NCI-H226 (cell line): ENCODE data around the gene PARP12.
A peak's percentile ranks its signal among the peaks of the same experiment; 100 is the strongest.

ENCODE experiments used
- DNase-seq: peaks from one replicate; pipeline ENCODE4 v3.0.0-alpha.2; 2015

PARP12 gene

GRCh38 chr7:140034421-140034820 is 28.3 kb downstream of the PARP12 start:
- DNase-seq, result no peak

DNA sequence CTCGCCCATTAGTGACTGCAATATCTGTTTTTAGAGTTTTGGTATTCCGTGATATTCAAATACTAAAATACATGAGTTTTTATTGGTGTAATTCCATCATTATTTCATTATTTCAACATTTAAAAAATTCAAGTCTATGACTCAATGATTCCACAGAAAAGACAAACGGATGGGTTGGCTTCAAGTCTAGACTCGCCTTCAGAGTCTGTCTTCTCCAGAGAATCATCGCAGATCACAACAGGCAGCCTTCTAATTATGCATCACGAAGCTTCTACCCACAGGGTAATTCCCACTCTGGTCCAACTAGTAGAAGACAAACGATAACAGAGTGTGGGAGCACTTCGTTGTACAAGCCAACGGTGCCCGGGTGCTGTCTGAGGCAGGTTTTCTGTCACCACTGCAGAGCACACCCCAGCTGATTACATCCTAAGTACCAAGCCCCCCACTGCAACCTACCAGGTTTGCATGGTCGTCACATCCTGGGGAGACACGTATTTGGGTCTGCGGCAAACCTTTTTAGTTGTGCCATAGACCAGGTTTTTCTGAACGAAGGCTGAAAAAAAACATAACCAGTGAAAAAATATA is 28.9 kb downstream of the PARP12 start:
- DNase-seq, result no peak

- peak; percentile 75 for DNase-seq
Measured at GRCh38 chr7:140033036-140033435, 29.7 kb downstream of the PARP12 start.

GRCh38 chr7:140031364-140031763 is 31.4 kb downstream of the PARP12 start:
- no peak for DNase-seq

- DNase-seq, result no peak
Measured at GRCh38 chr7:140029072-140029471, 33.7 kb downstream of the PARP12 start.

GRCh38 chr7:140028311-140028710 is 34.4 kb downstream of the PARP12 start:
- no peak for DNase-seq

- no peak for DNase-seq
Measured at GRCh38 chr7:140027858-140028257, 34.9 kb downstream of the PARP12 start.

GRCh38 chr7:140026935-140027334 is 35.8 kb downstream of the PARP12 start:
- DNase-seq, result no peak

GRCh38 chr7:140025814-140026433 is 36.8 kb downstream of the PARP12 start:
- DNase-seq, result no peak

GRCh38 chr7:140025241-140025640 is 37.5 kb downstream of the PARP12 start:
- no peak for DNase-seq

DNA sequence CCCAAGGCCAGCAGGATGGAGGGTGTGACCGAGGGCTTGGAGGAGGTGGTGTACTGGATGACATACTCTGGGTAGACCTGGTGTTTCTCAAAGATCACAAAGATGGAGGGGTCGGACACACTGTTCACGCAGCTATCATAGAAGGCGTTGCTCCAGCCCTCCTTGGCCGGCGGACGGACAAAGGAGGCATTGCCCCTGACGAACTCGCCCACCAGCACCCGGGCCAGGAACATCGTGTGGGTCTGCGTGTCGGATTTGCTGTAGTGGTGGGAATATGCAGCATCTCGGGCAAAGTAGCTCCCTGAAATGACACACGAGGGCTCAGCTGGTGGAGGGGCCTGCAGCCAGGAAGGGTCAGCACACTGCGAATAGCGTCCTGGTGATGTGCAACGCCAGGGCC is 38.2 kb downstream of the PARP12 start:
- DNase-seq, result no peak

DNA sequence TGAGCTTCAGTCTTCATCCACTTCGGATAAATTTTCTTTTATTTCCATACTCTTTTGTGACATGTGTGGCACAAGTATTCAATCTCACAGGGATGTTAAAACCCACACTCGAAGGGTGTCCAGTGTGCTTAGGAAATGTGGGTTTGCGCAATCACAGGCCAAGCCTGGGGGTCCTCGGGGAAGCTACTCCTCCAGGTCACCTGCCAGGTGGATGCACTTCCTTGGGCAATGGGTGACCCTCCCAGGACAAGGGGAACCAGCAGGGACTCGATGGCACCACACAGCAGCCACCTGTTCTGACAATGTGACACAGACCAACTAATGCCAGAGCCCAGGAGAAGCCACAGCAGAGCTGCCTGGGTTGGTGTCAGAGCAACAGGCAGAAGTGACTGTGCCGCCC is 39.0 kb downstream of the PARP12 start:
- DNase-seq, result no peak

DNA sequence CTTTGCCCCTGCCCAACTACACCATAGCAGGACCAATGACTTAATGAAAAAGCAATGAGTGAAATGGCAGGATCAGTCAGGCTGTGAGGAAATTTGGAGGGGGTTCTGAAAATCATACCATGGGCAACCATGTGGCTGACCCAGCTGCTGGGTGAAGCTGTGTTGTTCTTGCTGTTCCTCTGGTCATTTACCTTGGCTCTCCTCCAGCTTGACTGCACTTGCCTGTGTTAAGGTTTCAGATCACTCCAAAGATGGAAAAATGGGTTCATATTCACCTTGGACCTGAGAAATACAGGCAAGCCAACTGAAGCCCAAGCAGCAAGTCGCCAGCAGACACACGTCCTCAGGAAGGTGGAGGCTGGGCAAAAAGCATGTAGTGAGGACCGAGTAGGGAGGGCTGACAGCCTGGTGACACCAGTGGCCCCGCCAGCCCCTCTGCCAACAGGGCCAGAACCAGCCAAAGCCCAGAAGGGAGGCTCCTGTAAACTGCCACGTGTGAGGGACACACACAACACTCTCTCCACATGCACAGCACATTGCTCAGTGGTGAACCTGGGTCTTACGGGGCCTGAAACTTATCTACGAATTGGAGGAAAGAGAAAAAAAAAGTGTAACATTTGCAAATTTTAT is 40.1 kb downstream of the PARP12 start:
- no peak for DNase-seq

DNA sequence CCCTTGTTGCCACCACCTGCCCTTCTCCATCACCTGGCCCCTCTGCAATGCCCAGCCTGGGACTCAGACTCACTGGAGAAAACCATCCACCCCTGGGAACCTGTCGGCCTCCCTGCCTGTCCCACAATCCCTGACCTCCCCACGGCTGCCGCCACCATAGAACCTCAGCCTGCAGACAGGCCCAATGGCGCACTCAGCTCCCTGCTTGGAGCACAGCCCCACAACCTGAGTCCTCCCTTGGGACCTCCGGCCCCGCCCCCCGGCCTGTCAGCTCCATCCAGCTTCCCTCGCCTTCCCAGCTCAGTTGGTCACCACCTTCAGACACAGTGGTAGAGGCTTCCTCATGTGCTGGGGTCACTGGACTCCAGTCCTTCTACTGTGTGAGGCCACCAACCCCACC is 41.1 kb downstream of the PARP12 start:
- DNase-seq, result no peak

DNA sequence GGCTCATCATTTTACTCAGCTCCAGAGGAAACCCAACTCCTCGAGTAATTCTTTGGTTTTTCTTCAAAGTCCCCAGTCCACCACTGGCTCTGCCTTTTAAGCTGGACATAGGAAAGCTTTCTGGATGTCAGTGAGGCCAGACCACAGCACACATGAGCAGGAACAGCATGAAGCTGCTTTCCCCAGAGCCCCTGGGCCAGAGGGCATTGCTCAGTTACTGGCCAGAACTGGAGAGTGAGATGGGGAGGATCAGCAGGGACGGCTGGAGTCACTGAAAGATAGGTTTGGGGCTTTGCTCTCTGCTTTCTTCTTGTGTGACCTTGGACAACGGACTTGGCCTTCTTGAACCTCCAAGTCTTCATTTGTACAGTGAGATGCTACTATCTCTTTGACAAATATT is 43.1 kb downstream of the PARP12 start:
- no peak for DNase-seq

DNA sequence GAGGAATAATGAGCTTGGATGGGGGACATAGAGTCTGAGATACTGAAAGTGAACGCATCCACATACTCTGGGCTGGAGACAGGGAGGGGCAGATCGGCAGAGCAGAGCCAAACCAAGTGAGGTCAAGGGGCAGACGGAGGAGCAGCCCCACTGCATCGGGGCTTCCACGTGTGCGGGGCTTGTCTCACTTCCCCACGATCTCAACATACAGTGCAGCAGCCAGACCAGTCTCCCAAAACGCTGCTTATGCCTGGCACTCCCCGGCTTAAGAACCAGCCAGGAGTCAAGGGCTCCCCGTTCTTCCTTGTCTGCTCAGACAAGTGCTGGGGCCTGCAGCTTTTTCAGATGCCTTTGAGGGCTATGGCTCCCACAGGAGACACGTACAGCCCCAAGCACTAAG is 43.6 kb downstream of the PARP12 start:
- no peak for DNase-seq

DNA sequence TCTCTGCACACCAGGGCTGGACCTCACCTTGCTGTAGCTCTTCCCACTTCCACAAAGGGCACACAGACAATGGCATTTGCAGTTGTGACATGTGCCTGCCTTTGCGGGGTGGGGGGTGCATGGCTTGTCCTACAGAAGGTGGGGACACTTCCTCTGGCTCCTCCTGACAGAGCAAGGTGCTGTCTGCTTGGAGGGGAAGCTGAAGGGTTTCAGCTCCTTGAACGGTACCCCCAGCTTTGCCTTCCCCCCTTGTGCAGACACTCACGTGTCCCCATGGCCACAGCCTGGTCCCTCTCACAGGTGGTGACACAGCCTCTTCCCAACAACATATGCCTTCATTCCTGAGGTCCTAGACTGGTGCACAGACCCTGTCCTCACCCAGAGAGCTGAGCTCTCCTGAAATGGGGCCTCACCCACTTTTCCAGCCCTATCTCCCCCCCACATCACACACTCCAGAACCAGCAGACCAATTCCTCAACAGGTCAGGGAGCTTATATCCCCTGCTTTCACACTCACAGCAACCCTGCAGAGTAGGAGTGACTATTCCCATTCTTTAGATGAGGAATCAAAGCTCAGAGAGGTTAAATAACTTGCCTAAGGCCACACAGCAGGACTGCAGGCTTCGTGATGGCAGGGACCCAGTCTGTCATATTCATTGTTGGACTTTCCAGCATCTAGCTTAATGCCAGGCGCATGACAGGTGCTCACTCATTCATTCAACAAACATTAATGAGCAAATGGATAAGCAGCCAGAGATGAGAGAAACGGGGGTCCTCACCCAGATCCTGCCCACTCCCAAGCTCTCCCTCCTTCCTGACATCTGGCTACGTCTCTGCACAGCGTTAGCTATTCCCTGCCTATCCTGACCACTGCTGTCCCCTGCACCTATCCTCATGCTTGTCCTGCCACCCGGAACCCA is 44.4 kb downstream of the PARP12 start:
- DNase-seq, result no peak

GRCh38 chr7:140017543-140017942 is 45.2 kb downstream of the PARP12 start:
- DNase-seq, result no peak

DNA sequence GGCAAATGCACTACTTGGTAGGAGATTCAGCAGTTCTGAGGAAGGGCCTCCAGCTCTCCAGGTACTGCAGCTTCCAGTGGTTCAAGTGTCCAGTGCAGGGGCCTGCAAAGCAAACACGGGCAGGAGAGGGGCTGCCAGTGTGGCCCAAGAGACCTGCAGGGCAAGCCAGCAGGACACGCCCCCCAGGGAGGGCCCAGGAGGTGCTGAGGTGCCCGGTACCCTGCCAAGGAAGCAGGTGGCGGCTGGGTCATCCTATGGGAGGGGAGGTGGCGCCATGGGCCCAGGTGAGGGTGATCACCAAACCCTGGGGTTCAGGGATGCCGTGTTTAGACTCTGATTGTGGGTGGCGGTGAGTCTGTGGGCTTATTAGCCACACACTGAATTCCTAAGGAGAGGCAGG is 45.7 kb downstream of the PARP12 start:
- no peak for DNase-seq

GRCh38 chr7:140016540-140016939 is 46.2 kb downstream of the PARP12 start:
- no peak for DNase-seq

GRCh38 chr7:140015471-140015970 is 47.2 kb downstream of the PARP12 start:
- DNase-seq, result no peak

DNA sequence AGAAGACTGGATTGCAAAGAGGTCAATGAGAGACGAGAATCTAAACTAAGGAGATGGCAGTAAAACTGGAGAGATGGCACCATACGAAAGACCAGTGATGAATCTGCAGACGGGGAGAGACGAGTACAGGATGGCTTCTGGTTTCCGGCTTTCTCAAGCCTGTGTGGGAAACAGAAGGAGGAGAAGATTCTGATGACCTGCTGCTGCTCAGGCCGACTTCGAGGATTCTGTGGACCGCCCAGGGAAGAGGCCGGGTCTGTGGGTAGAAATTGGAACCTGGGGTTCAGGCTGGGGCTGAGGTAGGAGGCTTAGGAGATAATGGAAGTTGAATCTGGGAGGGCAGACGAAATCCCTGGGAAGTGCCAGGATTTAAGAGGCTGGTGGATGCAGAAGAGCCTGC is 48.6 kb downstream of the PARP12 start:
- DNase-seq, result no peak

DNA sequence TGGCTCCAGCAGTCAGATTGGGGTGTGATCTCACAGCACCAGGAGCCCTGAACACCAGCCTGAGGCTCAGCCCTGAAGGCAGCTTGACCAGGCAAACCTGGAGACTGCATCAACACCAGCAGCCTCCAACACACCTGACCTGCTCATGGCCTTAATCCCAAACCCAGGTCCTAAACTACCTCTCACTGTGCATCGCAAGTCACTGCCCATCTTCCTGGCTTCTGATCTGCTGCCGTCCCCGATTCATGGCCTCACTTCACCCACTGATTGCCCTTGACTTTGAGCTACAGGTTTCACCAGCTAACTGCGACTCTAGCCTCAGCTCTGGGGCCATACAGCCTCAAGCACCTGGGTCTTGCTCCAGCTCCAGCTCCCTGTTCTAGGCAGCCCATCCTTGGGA is 49.1 kb downstream of the PARP12 start:
- no peak for DNase-seq
